BLaER1 (cell line): ENCODE data around the gene MORN1.

Experiments used
- H3K27ac ChIP-seq: shearing (Covaris generic); formaldehyde crosslinking; 2 replicates; pipeline ENCODE4 v1.8.1; 2022
- H3K27me3 ChIP-seq: shearing (Covaris generic); formaldehyde crosslinking; 2 replicates; pipeline ENCODE4 v1.8.1; 2022
- H3K36me3 ChIP-seq: shearing (Covaris generic); formaldehyde crosslinking; 2 replicates; pipeline ENCODE4 v1.8.1; 2022
- H3K4me1 ChIP-seq: shearing (Covaris generic); formaldehyde crosslinking; 2 replicates; pipeline ENCODE4 v1.8.1; 2022
- H3K4me2 ChIP-seq: shearing (Covaris generic); formaldehyde crosslinking; 2 replicates; pipeline ENCODE4 v1.8.1; 2022
- H3K4me3 ChIP-seq: shearing (Covaris generic); formaldehyde crosslinking; 2 replicates; pipeline ENCODE4 v1.8.1; 2022
- H3K9ac ChIP-seq: shearing (Covaris generic); formaldehyde crosslinking; 2 replicates; pipeline ENCODE4 v1.8.1; 2022
- H3K9me3 ChIP-seq: shearing (Covaris generic); formaldehyde crosslinking; 2 replicates; pipeline ENCODE4 v1.8.1; 2022
- H4K20me1 ChIP-seq: shearing (Covaris generic); formaldehyde crosslinking; 2 replicates; pipeline ENCODE4 v1.8.1; 2022
- Cebpa-rat ChIP-seq: shearing (Covaris generic); IDR thresholded peaks from 2 replicates; pipeline ENCODE4 v1.8.1; 2022

MORN1 gene

GRCh38 chr1:2311184-2312032 lies 79.9 kb downstream of the MORN1 start:
- no peak for TF ChIP-seq Cebpa-rat
- H3K27me3 ChIP-seq = peaks cover 4% of the 10 kb centered on the region; the same call in 1 of the 2 replicates
- H3K4me1 ChIP-seq = peaks cover 84% of the 10 kb centered on the region
- H3K4me3 ChIP-seq = no peak overlapping the region
- H3K9ac ChIP-seq = no peak overlapping the region; the same call in 1 of the 2 replicates
- peaks cover 37% of the 10 kb centered on the region for H4K20me1 ChIP-seq
- H3K36me3 ChIP-seq = peaks cover 21% of the 10 kb centered on the region
- no peak overlapping the region for H3K27ac ChIP-seq
- H3K9me3 ChIP-seq = no peaks in the 10 kb centered on the region
- H3K4me2 ChIP-seq = peak overlapping the region; percentile 74

- H3K27me3 ChIP-seq = peaks cover 4% of the 10 kb centered on the region; the same call in 1 of the 2 replicates
- H4K20me1 ChIP-seq = peaks cover 40% of the 10 kb centered on the region
- no peak overlapping the region; the same call in 1 of the 2 replicates for H3K9ac ChIP-seq
- no peak overlapping the region for H3K27ac ChIP-seq
- peaks cover 30% of the 10 kb centered on the region for H3K36me3 ChIP-seq
- H3K9me3 ChIP-seq = no peaks in the 10 kb centered on the region
- peaks cover 83% of the 10 kb centered on the region for H3K4me1 ChIP-seq
- H3K4me3 ChIP-seq = no peak overlapping the region
- TF ChIP-seq Cebpa-rat = no peak
- H3K4me2 ChIP-seq = peak overlapping the region; percentile 74
Measured at GRCh38 chr1:2310332-2311183, 80.8 kb downstream of the MORN1 start.

GRCh38 chr1:2308844-2309243 lies 82.5 kb downstream of the MORN1 start:
- H3K9me3 ChIP-seq = no peaks in the 10 kb centered on the region
- no peak overlapping the region for H3K27ac ChIP-seq
- H3K4me3 ChIP-seq = no peak overlapping the region
- peak overlapping the region; percentile 13; the same call in 1 of the 2 replicates for H3K4me2 ChIP-seq
- H3K4me1 ChIP-seq = peaks cover 89% of the 10 kb centered on the region
- H3K9ac ChIP-seq = no peak overlapping the region
- H3K36me3 ChIP-seq = peaks cover 46% of the 10 kb centered on the region
- peaks cover 57% of the 10 kb centered on the region for H4K20me1 ChIP-seq
- H3K27me3 ChIP-seq = no peaks in the 10 kb centered on the region; the same call in 1 of the 2 replicates
- TF ChIP-seq Cebpa-rat = no peak

- H3K4me2 ChIP-seq = peak overlapping the region; percentile 70
- no peaks in the 10 kb centered on the region for H3K27me3 ChIP-seq
- H3K4me1 ChIP-seq = peaks cover 89% of the 10 kb centered on the region
- no peak overlapping the region for H3K4me3 ChIP-seq
- H4K20me1 ChIP-seq = peaks cover 65% of the 10 kb centered on the region
- peaks cover 54% of the 10 kb centered on the region for H3K36me3 ChIP-seq
- 0 out of 2 replicates have a peak overlapping the region, but pooled peaks have one; percentile 24 for H3K9ac ChIP-seq
- no peak overlapping the region for H3K27ac ChIP-seq
- H3K9me3 ChIP-seq = no peaks in the 10 kb centered on the region
- no peak for TF ChIP-seq Cebpa-rat
Measured at GRCh38 chr1:2307972-2308371, 83.4 kb downstream of the MORN1 start.

- H3K27ac ChIP-seq = no peak overlapping the region
- peak overlapping the region; percentile 70 for H3K4me2 ChIP-seq
- no peaks in the 10 kb centered on the region for H3K27me3 ChIP-seq
- H3K36me3 ChIP-seq = peaks cover 54% of the 10 kb centered on the region
- H3K4me3 ChIP-seq = no peak overlapping the region
- no peak overlapping the region for H3K9ac ChIP-seq
- H3K9me3 ChIP-seq = no peaks in the 10 kb centered on the region
- no peak for TF ChIP-seq Cebpa-rat
- peaks cover 74% of the 10 kb centered on the region for H4K20me1 ChIP-seq
- peaks cover 89% of the 10 kb centered on the region for H3K4me1 ChIP-seq
Measured at GRCh38 chr1:2307064-2307605, 84.2 kb downstream of the MORN1 start.

- no peak overlapping the region for H3K9ac ChIP-seq
- no peak overlapping the region for H3K27ac ChIP-seq
- no peaks in the 10 kb centered on the region for H3K9me3 ChIP-seq
- no peak for TF ChIP-seq Cebpa-rat
- H3K4me3 ChIP-seq = no peak overlapping the region
- peaks cover 54% of the 10 kb centered on the region for H3K36me3 ChIP-seq
- H3K4me1 ChIP-seq = peaks cover 89% of the 10 kb centered on the region
- peaks cover 81% of the 10 kb centered on the region for H4K20me1 ChIP-seq
- no peaks in the 10 kb centered on the region for H3K27me3 ChIP-seq
- no peak overlapping the region for H3K4me2 ChIP-seq
Measured at GRCh38 chr1:2306151-2306978, 85.0 kb downstream of the MORN1 start.

GRCh38 chr1:2304921-2305681 lies 86.3 kb downstream of the MORN1 start:
- Histone ChIP-seq H3K27ac (no peak overlapping the region), H4K20me1 (peaks cover 79% of the 10 kb centered on the region), H3K27me3 (no peaks in the 10 kb centered on the region), H3K4me3 (no peak overlapping the region), H3K4me2 (peak overlapping the region; percentile 94), H3K9me3 (no peaks in the 10 kb centered on the region), H3K9ac (no peak overlapping the region), H3K4me1 (peaks cover 86% of the 10 kb centered on the region), H3K36me3 (peaks cover 54% of the 10 kb centered on the region)
- TF ChIP-seq Cebpa-rat = no peak

GRCh38 chr1:2304282-2304681 lies 87.1 kb downstream of the MORN1 start:
- peaks cover 54% of the 10 kb centered on the region for H3K36me3 ChIP-seq

More at GRCh38 chr1:2304282-2304681, 87.1 kb downstream of the MORN1 start:
- Histone ChIP-seq H3K9me3 (no peaks in the 10 kb centered on the region), H4K20me1 (peaks cover 86% of the 10 kb centered on the region), H3K4me2 (peak overlapping the region; percentile 94), H3K4me3 (no peak overlapping the region), H3K27ac (no peak overlapping the region), H3K27me3 (no peaks in the 10 kb centered on the region), H3K4me1 (peaks cover 93% of the 10 kb centered on the region), H3K9ac (no peak overlapping the region)
- TF ChIP-seq Cebpa-rat = no peak
